T-helper 2 cell treated with Interferon-gamma antibody and Interleukin-4, amounts not matched to agents 5 μg/mL and 100 μg/mL, for 36 hours (primary cell): ENCODE data around the gene FJX1.

Experiments
- DNase-seq: peaks from one replicate; pipeline ENCODE4 v3.0.0; 2021; ENCODE audit warnings: low spot score
- H3K27ac Mint-ChIP-seq: one replicate; pipeline ENCODE4 v1.8.0; 2021; ENCODE audit warnings: mild to moderate bottlenecking, mixed read lengths
- H3K27me3 Mint-ChIP-seq: one replicate; pipeline ENCODE4 v1.8.0; 2021; ENCODE audit warnings: low read depth, mixed read lengths
- H3K36me3 Mint-ChIP-seq: one replicate; pipeline ENCODE4 v1.8.0; 2021; ENCODE audit warnings: low read depth, mixed read lengths
- H3K4me1 Mint-ChIP-seq: one replicate; pipeline ENCODE4 v1.8.0; 2021; ENCODE audit warnings: low read depth, mixed read lengths
- H3K4me3 Mint-ChIP-seq: one replicate; pipeline ENCODE4 v1.8.0; 2022; ENCODE audit warnings: mild to moderate bottlenecking, moderate library complexity, mixed read lengths
- H3K9me3 Mint-ChIP-seq: one replicate; pipeline ENCODE4 v1.8.0; 2021; ENCODE audit warnings: mixed read lengths

The FJX1 gene

DNA sequence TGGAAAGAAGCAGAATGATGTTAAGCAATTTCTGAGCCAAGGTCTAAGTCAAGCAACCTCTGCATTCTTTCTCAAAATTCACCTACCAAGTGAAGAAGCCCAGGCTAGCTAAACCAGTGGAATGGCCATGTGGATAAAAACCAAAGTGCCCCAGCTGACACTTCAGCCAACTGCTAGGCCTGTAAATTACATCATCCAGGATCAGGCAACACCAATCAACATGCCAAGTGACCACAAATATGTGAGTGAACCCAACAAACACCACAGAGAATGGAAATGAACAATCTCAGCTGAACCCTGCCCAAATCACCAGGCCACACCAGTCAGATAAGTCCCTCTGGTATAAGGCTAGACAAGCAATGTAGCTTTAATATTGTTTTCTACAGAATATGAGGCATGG, 25.1 kb upstream of the FJX1 start:
- H3K27ac Mint-ChIP-seq: no peak overlapping the region

DNA sequence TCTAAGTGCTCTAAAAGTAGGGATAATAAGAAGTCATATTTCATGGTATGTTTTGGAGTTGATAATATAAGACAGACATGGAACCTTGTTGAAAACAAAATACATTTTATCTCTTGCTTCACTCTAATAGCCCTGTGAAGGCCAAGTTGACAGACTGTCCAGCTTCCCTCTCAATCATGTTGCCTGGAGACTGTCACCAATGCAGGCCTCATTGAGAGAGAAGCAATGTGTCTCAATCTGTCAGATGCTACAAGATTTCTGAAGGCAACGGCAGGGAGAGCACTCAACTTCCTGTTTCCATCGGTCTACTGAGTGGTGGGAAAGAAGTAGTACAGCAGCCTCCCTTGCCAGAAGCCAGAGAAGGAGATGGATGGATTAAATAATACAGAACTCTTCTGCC, 23.6 kb upstream of the FJX1 start:
- H3K9me3 Mint-ChIP-seq: no peaks in the 10 kb centered on the region
- H3K36me3 Mint-ChIP-seq: no peaks in the 10 kb centered on the region
- no peak overlapping the region for H3K27ac Mint-ChIP-seq
- DNase-seq: no peak
- peaks cover 4% of the 10 kb centered on the region for H3K4me1 Mint-ChIP-seq
- peaks cover 4% of the 10 kb centered on the region for H3K27me3 Mint-ChIP-seq
- H3K4me3 Mint-ChIP-seq: no peak overlapping the region

More for the DNA sequence above, 25.1 kb upstream of the FJX1 start:
- DNase-seq: no peak
- H3K27me3 Mint-ChIP-seq: peaks cover 4% of the 10 kb centered on the region
- H3K4me1 Mint-ChIP-seq: peaks cover 1% of the 10 kb centered on the region
- H3K4me3 Mint-ChIP-seq: no peak overlapping the region
- H3K9me3 Mint-ChIP-seq: no peaks in the 10 kb centered on the region
- no peaks in the 10 kb centered on the region for H3K36me3 Mint-ChIP-seq

- peak; percentile 37 for DNase-seq
- H3K27me3 Mint-ChIP-seq: peaks cover 4% of the 10 kb centered on the region
- H3K9me3 Mint-ChIP-seq: no peaks in the 10 kb centered on the region
- peak overlapping the region; percentile 12 for H3K27ac Mint-ChIP-seq
- H3K36me3 Mint-ChIP-seq: no peaks in the 10 kb centered on the region
- peaks cover 4% of the 10 kb centered on the region for H3K4me1 Mint-ChIP-seq
- no peak overlapping the region for H3K4me3 Mint-ChIP-seq
These were observed 19.8 kb upstream of the FJX1 start for GRCh38 chr11:35598254-35599125.

DNA sequence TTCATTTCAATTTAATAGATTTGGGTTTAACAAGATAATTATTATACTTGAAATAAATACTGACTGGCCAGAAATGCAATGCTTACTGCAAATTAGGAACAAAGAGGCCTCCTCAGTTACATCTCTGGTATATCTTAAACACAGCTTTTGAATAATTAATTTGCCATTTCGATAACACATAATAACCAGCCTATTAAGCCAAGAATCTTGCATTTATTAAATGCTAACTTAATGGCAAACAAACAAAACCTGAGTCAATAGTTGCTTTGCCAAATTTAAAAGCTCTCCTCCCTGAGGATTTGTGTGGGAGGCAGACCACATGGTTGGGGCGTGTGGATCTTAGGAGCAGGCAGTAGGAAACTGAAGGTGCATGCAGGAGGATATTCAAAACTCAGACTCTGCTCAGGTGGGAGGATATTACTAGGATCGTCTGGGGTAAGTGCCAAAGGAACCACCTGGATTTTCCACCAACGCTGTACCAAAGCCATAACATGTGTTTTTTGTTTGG, 17.9 kb upstream of the FJX1 start:
- H3K9me3 Mint-ChIP-seq: no peaks in the 10 kb centered on the region
- H3K4me1 Mint-ChIP-seq: peaks cover 4% of the 10 kb centered on the region
- H3K36me3 Mint-ChIP-seq: no peaks in the 10 kb centered on the region
- peaks cover 7% of the 10 kb centered on the region for H3K27me3 Mint-ChIP-seq
- no peak overlapping the region for H3K27ac Mint-ChIP-seq
- DNase-seq: no peak
- no peak overlapping the region for H3K4me3 Mint-ChIP-seq

- DNase-seq: no peak
- no peaks in the 10 kb centered on the region for H3K9me3 Mint-ChIP-seq
- H3K27ac Mint-ChIP-seq: no peak overlapping the region
- H3K27me3 Mint-ChIP-seq: peaks cover 4% of the 10 kb centered on the region
- H3K4me1 Mint-ChIP-seq: peaks cover 4% of the 10 kb centered on the region
- H3K4me3 Mint-ChIP-seq: no peak overlapping the region
- no peaks in the 10 kb centered on the region for H3K36me3 Mint-ChIP-seq
These were observed 16.0 kb upstream of the FJX1 start for GRCh38 chr11:35602160-35602793.

DNA sequence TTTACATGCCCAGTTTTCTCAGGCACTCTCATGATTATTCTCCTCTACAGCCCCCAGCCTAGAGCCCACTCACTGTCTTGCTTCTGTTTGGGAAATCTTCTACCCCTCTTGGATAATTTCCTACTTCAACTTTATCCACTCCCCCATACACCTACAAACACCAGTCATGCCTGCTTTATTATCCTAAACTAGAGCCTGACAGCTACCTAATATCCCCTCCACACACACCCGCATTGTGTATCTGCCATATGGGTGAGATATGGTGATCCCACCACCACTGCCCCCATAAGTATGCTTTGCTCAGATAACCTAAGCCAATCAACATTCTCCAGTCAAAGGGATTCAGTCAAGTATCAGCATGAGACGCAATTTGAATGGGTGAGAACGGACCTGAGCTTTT, 15.3 kb upstream of the FJX1 start:
- no peak for DNase-seq
- no peaks in the 10 kb centered on the region for H3K36me3 Mint-ChIP-seq
- peaks cover 4% of the 10 kb centered on the region for H3K27me3 Mint-ChIP-seq
- H3K4me1 Mint-ChIP-seq: peaks cover 4% of the 10 kb centered on the region
- no peak overlapping the region for H3K27ac Mint-ChIP-seq
- H3K4me3 Mint-ChIP-seq: no peak overlapping the region
- no peaks in the 10 kb centered on the region for H3K9me3 Mint-ChIP-seq

- no peaks in the 10 kb centered on the region for H3K4me1 Mint-ChIP-seq
- no peak for DNase-seq
- no peak overlapping the region for H3K27ac Mint-ChIP-seq
- no peak overlapping the region for H3K4me3 Mint-ChIP-seq
- peaks cover 6% of the 10 kb centered on the region for H3K27me3 Mint-ChIP-seq
- H3K9me3 Mint-ChIP-seq: no peaks in the 10 kb centered on the region
- no peaks in the 10 kb centered on the region for H3K36me3 Mint-ChIP-seq
These were observed 12.6 kb upstream of the FJX1 start for GRCh38 chr11:35605706-35606105.

DNA sequence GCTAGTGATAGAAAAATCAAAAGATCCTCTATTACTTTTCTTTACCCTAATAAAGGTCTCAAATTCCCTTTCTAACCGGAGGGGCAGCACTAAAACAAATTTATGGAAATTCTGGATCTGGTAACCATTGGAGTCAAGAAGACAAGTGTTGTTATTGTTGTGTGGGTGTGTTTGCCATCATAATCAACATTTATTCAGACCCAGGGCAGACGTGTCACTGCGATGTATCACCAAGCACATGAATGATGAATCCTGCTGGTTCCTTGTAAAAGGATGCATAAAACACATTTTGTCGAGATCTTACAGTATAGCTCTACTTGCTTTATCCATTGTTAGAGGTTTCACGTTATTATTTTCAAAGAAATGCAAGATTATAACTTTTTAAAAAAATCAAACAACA, 12.1 kb upstream of the FJX1 start:
- Mint-ChIP-seq H3K4me1 (no peaks in the 10 kb centered on the region), H3K4me3 (no peak overlapping the region), H3K36me3 (no peaks in the 10 kb centered on the region), H3K27ac (no peak overlapping the region), H3K27me3 (peaks cover 6% of the 10 kb centered on the region), H3K9me3 (no peaks in the 10 kb centered on the region)
- DNase-seq: no peak

- H3K36me3 Mint-ChIP-seq: no peaks in the 10 kb centered on the region
- no peaks in the 10 kb centered on the region for H3K9me3 Mint-ChIP-seq
- DNase-seq: no peak
- H3K4me3 Mint-ChIP-seq: no peak overlapping the region
- no peak overlapping the region for H3K27ac Mint-ChIP-seq
- peaks cover 12% of the 10 kb centered on the region for H3K27me3 Mint-ChIP-seq
- H3K4me1 Mint-ChIP-seq: no peaks in the 10 kb centered on the region
These were observed 9.8 kb upstream of the FJX1 start for GRCh38 chr11:35608502-35608901.

DNA sequence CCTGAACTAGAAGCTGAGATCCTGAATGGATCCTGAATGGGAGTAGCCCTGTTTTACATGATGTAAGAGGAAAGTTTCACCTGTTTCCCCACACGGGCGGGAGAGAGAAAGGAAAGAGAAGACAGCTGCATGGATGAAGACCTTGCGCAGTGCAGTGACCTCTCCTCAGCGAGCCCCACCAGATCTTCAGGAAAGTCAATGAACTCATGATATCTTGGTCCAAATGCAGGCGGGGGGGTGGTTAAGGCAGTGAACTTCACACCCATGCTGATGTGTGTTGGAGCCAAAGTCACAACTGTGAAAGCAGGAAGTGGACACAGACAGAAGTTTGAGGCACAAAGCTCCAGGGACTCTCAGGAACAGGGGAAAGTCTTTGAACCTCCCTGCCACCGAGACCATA, 8.6 kb upstream of the FJX1 start:
- Mint-ChIP-seq H3K4me3 (no peak overlapping the region), H3K36me3 (no peaks in the 10 kb centered on the region), H3K9me3 (no peaks in the 10 kb centered on the region), H3K27me3 (peaks cover 11% of the 10 kb centered on the region), H3K27ac (no peak overlapping the region), H3K4me1 (no peaks in the 10 kb centered on the region)
- DNase-seq: no peak

- Mint-ChIP-seq H3K4me1 (no peaks in the 10 kb centered on the region), H3K9me3 (no peaks in the 10 kb centered on the region), H3K27me3 (peaks cover 17% of the 10 kb centered on the region), H3K36me3 (no peaks in the 10 kb centered on the region), H3K27ac (no peak overlapping the region), H3K4me3 (no peak overlapping the region)
- DNase-seq: no peak
These were observed 7.6 kb upstream of the FJX1 start for GRCh38 chr11:35610631-35611030.

DNA sequence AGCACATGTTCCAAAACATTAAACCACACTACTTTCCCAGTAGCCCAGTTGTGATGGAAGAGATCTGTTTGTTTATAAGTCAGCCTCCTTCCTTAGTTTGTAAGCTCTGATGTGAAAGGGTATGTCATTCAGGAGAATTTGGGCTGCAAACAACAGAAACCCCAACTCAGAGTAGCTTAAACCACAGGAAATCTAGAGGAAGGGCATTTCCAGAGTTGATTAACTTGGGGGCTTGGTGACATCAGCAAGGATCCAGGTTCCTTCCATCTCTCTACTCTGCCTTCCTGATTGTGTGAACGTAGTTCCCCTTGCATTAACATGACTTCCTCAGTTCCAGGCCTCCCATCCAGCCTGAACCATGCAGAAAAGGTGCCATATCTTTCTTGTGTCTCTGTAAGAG, 6.5 kb upstream of the FJX1 start:
- Mint-ChIP-seq H3K4me1 (no peaks in the 10 kb centered on the region), H3K4me3 (no peak overlapping the region), H3K9me3 (no peaks in the 10 kb centered on the region), H3K27me3 (peaks cover 25% of the 10 kb centered on the region), H3K27ac (no peak overlapping the region), H3K36me3 (no peaks in the 10 kb centered on the region)
- DNase-seq: no peak

DNA sequence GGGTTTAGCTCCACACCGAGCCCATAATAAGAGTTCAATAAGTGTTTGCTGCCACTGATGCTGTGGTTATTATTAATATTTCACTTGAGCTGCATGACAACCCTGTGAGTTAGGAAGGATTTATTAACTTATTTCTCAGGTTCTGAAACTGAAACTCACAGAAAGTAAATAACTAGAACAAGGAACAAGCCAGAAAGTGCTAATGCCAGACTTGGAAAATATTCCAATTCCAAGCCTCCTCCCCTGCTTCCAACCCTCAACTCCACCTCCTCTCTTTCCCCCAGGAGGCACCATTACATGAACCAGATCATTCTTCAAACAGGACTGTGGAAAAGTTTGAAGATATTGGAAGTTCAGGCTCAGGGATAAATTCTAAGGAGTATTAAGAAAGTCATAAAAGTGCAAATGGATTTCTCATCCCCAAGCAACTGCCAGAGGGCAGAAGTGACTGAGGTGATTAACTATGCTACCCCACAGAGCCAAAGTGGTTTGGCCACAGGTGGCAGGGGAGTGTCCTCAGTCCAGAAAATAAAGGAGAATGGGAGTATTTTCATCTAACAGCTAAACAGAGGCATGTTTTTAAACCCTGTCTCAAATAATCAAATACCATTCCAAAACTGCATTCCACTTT, 3.2 kb upstream of the FJX1 start:
- Mint-ChIP-seq H3K4me3 (no peak overlapping the region), H3K4me1 (peaks cover 3% of the 10 kb centered on the region), H3K27ac (no peak overlapping the region), H3K36me3 (no peaks in the 10 kb centered on the region), H3K9me3 (no peaks in the 10 kb centered on the region), H3K27me3 (peaks cover 41% of the 10 kb centered on the region)
- no peak for DNase-seq
